Epidermal melanocyte (primary cell): ENCODE results near the gene TPSD1.
"Not testable (repeated sequence)": the region's sequence is repeated elsewhere in the genome, so short reads cannot be mapped to it uniquely, and the experiment has no call there.

Experiments
- DNase-seq: peaks from one replicate; pipeline ENCODE4 v3.0.0; 2011; ENCODE audit warnings: low spot score; ENCODE audit not compliant: insufficient read length

Gene TPSD1

DNA sequence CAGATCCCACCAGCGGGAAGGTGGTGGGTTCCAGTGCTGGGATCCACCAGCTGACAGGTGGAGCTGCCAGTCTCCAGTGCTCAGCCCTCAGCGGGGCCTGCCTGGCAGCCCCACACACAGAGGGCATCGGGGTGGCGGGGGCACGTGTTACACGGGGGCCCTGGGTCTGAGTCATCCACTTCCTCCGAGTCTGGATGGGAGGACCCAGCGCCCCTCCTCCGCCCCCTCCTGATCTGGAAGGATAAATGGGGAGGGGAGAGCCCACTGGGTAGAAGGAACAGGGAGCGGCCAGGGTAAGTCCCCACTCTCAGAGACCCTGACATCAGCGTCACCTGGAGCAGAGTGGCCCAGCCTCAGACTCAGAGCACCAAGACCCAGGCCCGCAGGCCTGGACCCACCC, 15.4 kb upstream of the TPSD1 start, which contains the start of gene TPSAB1:
Gene TPSAB1 (plus strand): TSS at position 270 of the 400 bp plus-strand sequence. CDS start 234 bp downstream, outside the sequence.
- DNase-seq, result not testable (repeated sequence)

DNA sequence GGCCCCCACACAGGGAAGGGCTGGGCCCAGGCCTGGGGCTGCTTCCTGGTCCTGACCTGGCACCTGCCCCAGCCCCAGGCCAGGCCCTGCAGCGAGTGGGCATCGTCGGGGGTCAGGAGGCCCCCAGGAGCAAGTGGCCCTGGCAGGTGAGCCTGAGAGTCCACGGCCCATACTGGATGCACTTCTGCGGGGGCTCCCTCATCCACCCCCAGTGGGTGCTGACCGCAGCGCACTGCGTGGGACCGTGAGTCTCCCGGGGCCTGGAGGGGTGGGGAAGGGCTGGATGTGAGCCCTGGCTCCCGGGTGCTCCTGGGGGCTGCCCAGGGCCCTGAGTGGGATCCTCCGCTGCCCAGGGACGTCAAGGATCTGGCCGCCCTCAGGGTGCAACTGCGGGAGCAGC, 14.8 kb upstream of the TPSD1 start:
- DNase-seq, result not testable (repeated sequence)

DNA sequence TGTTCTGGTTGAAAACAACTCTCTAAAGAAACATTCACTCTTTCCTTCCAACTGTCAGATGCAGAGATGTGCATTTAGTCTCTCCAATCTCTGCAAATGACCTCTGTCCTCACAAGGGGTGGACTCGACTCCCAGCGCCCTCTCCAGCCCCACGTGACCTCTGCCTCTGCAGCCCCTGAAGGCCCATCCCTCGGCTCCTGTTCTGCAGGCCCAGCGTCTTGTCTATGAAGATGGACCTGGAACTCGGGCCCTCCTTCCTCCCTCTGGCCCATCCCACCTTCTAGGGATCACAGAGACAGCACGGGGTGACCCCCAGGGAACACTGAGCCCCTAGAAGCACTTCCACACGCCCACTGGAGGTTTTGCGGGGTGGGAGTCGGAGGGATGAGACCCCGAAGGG, 12.5 kb upstream of the TPSD1 start:
- DNase-seq, result not testable (repeated sequence)

DNA sequence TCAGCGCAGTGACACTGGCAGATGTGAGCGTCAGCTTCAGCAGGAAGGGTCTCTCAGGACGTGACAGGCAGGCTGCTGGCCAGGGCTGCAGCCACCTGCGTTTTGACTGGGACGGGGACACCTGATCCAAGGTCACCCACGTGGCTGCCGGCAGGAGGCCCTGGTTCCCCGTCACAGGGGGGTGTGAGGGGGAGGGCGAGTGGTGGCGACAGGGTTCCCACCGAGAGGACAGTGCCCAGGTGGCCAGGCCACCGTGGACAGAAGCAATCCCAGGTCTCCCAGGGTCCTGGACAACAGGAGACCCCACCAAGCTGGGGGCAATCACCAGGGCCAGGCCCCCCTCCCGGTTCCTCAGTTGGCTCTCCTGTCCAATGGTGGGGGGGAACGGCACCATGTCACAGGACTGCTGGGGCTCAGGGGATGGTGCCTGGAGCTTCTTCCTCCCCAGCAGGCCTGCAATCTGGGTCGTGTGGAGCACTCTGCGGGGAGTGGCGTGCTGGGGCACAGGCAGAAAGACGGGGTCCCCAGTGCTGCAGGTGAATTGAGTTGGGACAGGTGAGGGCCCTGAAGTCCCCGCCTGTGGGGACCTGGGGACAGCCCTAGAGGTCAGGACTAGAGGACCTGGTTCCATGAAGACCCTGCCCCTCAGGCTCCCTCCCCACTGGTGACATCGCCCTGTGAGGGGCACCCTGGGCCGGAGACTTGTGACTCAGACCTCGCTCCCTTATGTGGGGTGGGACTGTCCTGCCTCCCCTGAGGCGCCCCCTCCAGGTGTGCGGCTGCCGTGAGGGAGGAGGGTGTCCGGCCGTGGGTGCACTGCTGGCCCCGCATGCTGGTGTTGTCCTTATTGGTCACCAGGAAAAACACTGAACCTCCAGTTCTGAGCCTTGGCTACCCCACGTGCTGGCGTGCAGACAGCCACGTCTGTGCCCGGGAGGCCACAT, 11.7 kb upstream of the TPSD1 start:
- DNase-seq, result not testable (repeated sequence)

DNA sequence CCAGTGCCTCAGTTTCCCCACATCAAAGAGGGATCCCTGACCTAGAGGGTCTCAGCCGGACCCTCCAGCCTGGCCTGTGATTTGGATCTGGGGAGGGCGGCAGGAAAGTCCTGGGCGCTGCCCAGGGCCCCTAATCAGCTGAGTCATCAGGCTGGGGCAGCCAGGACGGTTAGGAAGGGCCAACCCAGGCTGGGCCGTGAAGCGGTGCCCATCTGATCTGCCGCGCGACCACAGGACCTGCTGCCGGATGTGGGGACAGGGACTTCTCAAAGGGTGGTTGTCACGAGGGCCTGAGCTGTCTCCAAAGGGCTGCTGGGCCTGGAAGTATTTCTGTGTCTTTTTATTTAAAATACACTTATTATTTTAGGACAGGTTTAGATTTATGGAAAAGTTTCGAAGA, 11.0 kb upstream of the TPSD1 start:
- DNase-seq, result no peak

DNA sequence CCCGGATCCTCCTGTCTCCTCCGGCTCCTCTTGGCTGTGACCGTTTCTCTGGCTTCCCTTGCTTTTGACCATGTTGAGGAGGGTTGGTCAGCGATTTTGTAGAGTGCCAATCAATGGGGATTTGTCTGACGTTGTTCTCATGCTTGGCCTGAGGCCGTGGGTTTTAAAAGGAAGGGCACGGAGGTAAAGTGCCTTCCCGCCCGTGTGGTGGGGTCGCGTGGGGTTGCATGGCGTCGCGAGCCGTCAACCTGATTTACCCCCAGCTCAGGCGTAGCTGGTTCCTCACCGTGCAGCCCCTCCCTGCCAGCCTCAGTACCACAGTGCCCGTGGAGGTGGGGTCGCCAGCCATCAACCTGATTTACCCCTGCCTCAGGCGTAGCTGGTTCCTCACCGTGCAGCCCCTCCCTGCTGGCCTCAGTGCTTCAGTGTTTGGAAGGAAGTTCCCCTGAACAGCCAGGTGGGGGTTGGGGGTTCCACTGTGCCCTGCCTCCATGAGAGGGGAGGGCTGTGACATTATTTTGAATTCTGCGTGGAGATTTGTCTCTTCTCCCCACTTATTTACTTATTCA, 10.3 kb upstream of the TPSD1 start:
- DNase-seq, result no peak

DNA sequence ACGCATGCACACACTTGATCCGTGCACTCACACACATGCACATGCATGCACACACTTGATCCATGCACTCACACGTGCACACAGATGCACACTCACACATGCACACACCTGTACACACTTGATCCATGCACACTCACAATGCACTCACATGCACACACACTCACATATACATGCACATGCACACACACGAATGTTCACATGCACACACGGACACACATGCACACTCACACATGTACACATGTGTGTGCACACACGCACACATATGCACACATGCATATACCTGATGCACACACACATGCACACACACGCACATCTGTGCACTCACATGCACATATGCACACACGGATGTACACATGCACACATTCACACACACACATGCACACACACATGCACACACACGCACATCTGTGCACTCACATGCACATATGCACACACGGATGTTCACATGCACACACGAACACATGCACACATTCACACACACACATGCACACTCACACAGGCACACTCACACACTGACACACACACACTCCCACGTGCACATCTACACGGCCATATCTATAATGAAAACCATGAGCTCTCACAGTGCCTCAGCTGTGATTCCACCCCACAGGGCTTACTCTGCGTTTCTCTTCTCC, 7.8 kb upstream of the TPSD1 start:
- DNase-seq, result not testable (repeated sequence)

DNA sequence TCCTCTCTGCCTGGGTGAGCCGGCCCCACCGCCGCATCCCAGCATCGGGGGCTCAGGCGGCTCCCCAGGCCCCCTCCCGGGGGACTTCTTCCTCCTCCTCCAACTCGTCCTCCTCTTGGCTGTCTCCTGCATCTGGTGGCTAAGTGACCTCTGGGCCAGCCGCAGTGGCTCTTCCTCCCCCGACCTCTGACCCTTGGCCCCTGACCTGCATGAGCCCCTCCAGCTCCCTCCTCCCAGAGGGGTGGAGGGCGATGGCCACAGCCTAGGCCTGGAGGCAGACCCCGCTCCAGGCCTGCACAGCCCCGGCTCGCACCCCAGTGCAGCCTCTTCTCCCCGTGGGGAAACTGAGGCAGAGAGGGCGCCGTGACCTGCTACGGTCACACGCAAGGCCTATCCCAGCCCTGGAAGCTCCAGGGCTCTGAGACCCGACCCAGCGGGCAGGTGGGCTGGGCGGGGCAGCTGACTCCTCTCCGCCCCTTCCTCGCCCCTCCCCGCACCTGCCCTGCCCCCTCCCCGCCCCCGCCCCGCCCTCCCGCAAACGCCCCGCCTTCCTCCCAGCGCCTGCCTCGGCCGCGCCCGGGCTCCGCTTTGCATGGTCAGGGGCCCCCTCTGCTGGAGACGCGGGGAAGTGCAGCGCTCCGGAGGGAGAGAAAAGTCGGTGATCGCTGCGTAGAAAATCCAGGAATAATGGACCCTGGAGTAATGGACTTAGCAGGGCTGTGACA, 6.7 kb upstream of the TPSD1 start:
- DNase-seq, result not testable (repeated sequence)

DNA sequence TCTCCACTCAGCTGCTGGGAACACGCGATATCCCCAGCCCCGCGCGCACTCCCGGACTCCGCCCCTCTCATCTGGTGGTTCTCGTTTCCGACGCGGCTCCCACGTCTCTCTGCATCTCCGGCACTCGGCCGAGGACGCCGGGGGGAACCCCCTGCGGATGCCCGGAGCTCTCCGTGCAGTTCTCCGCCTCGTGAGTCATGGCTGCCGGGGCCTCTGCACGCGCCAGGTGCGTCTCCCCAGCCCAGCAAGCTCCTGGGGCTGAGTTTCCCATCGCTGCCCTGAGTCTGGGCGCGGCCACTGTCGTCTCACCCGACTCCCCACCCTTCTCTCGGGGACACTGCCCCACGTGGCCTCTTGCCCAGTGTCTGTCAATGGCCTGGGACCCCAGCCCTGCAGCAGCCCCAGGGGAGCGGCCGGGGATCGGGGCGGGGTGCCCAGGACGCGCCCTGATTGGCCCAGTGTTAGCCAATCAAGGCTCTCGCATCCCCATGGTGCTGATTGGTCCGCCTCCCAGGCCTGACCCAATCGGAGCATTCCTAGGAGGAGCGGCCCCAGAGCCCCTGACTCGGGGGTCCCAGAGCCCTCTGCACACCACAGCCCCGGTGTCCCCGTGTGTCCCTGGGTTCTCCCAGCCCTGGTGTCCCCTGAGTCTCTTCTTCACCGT, 2.0 kb upstream of the TPSD1 start:
- DNase-seq, result not testable (repeated sequence)

DNA sequence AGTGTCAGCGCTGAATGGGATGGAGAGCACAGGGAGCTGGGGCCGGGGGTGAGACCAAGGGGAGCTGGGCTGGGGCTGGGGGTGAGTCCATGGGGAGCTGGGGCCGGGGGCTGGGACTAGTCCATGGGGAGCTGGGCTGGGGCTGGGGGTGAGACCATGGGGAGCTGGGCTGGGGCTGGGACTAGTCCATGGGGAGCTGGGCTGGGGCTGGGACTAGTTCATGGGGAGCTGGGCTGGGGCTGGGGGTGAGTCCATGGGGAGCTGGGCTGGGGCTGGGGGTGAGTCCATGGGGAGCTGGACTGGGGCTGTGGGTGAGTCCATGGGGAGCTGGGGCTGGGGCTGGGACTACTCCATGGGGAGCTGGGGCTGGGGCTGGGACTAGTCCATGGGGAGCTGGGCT, 1.0 kb upstream of the TPSD1 start:
- DNase-seq, result not testable (repeated sequence)

DNA sequence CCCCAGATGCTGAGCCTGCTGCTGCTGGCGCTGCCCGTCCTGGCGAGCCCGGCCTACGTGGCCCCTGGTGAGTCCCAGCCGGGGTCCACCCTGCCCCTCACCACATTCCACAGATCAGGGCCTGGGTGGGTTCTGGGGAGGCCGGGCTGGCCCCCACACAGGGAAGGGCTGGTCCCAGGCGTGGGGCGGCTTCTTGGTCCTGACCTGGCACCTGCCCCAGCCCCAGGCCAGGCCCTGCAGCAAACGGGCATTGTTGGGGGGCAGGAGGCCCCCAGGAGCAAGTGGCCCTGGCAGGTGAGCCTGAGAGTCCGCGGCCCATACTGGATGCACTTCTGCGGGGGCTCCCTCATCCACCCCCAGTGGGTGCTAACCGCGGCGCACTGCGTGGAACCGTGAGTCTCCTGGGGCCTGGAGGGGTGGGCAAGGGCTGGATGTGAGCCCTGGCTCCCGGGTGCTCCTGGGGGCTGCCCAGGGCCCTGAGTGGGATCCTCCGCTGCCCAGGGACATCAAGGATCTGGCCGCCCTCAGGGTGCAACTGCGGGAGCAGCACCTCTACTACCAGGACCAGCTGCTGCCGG, 516 bp downstream of the TPSD1 start:
- not testable (repeated sequence) for DNase-seq

DNA sequence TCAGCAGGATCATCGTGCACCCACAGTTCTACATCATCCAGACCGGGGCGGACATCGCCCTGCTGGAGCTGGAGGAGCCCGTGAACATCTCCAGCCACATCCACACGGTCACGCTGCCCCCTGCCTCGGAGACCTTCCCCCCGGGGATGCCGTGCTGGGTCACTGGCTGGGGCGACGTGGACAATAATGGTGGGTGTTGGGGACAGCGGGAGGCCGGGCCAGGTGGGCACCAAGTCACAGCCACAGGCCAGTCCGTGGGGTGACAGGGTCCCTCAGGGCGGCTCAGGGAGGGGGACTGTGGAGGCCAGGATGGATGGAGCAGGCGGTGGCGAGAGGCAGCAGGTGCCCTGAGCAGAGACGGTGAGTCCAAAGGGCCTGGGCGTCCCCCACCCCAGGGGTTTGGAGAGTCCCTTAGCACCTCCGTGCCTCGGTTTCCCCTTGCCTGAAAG, 1.0 kb downstream of the TPSD1 start:
- no peak for DNase-seq

DNA sequence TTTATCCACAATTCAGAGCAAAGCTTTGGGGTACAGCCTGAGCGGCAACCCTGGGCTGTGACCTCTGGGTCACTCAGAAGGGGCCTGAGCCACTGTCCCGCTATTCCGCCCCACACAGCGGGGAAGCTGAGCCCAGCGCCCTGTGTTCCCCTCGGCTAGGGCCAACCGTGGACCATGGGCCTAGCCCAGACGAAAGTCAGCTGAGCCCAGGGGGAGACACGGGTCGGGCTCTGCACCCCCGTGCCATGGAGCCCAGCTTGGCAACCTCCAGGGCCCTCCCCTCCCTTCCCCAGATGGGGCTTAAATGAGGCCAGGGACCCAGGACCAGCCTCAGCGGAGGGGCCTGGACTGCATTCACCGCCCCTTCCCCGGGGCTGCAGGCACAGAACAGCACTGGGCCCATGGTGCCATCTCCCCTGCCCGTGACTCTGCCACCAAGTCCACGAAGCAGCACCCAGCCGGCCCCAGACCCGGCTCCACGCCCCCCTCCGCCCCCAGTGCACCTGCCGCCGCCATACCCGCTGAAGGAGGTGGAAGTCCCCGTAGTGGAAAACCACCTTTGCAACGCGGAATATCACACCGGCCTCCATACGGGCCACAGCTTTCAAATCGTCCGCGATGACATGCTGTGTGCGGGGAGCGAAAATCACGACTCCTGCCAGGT, 1.8 kb downstream of the TPSD1 start:
- no peak for DNase-seq

DNA sequence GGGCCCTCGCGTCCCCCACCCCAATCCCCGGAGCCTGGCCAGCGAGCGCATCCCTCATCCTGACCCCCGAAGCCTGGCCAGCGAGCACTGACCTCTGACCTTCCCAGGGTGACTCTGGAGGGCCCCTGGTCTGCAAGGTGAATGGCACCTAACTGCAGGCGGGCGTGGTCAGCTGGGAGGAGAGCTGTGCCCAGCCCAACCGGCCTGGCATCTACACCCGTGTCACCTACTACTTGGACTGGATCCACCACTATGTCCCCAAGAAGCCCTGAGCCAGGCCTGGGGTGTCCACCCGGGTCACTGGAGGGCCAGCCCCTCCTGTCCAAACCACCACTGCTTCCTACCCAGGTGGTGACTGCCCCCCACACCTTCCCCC, 2.3 kb downstream of the TPSD1 start:
- no peak for DNase-seq

DNA sequence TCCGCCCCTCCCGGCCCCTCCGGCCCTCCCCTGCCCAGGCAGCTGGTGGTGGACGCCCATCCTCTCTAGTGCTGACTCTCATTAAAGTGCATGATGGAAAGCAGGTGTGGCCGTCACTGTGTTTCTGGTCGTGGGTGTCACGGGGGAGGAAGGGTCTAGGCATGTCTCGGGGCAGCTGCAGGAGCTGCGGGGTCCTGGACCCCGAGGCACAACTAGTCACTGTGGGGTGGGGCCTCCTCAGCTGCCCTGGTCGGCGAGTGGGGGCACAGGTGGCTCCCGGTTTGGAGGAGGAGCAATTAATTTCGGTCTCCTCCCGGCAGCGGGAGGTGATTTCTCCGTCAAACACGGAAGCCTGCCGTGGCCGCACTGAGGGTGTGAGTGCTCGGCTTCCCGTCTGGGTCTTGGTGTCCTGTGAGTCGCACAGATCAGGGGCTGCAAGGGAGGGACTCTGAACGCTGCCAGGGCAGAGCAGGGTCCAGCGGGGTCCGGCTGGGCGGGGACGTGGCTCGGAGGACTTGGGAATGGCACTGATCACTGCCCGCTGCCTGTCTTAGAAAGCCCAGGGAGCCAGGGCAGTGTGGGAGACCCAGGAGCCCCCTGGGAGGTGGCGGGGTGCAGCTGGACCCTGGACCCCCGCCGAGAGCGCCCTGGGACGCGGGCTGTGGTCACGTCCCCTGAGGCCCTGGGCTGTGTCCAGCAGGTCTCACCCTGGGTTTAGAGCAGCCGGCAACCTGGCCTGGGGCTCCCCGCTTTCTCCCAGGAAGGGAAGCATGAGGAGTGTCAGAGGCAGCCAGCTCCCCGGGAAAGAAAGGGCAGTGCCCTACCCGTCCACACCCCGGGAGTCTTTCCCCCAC, 3.3 kb downstream of the TPSD1 start:
- no peak for DNase-seq

DNA sequence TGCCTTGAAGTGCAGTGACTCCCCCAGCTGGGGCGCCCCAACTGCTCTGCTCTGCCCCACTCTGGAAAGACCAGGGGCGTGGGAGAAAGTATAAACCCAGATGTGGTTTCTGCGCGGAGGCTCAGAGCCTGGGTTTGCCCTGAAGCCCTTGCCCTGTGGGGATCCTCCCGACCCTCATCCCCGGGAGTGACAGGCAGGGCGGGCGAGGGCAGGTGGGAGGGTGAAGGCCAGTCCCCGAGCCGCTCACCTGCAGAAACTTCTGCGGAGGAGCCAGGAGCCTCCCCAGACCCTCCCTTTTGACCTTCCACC, 3.8 kb downstream of the TPSD1 start:
- no peak for DNase-seq

DNA sequence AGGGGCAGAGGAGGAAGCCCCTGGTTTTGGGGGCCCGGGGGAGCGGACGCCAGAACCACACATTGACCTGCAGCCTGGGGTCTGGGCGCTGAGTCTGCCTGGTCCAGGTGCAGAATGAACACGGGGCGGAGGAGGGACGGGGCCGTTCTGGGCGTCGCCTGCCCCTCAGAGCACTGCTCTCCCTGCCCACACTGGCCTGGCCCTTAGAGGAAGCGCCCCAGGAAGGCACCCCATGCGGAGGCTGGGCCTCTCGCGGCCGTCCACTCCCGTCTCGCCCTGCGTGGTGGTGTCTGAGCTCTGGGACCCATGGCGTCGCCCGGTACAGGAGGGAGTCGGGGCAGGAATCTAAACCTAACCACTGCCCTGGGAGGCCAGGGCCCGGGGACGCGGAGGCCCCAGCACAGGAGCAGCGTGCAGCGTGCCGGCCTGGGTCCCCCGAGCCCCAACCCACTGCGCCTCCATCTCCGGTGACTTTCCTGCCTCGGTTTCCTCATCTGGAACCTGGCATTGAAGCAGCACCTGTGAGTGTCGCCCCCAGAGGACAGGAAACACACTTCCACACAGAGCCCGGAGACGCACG, 4.3 kb downstream of the TPSD1 start:
- no peak for DNase-seq

DNA sequence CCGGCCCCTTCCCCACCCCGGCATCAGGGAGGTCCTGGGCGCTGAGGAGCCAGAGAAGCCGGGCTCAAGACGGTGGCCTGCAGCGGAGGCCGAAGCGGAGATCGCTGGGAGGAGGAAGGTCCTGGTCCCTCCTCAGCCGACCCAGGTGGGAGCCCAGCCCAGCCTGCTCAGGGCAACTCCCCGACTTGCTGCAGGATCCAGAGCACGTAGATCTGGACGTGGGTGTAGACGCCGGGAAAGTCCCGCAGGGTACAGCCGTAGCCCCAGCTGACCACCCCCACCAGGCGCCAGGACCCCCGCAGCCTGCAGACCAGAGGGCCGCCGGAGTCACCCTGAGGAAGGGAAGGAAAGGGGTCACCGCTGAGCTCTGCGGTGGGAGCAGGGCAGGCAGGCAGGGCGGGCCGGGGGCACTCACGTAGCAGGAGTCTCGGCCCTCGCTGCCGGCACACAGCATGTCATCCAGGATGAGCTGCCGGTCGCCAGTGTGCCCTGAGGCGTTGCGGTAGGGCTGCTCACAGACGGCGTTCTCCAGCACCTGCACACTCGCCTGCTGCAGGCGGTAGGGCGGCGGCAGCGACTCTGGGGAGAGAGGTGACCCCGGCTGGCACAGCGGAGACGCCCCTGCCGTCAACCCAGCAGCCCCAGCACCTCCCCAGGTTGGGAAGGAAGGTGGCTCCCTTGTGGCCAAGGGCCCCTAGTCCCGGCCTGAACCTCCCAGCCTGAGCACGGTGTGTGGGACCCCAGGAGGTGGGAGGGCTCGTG, 5.4 kb downstream of the TPSD1 start:
- DNase-seq, result no peak
